ENCODE results near the gene FBLIM1. TPM values are rescaled to one million over a fixed set of nuclear protein-coding genes. Genes with fewer than 3 reads are reported as not detected.

FBLIM1 gene
- total RNA-seq, 1 experiment from 2014 or later = 64.7 TPM

DNA sequence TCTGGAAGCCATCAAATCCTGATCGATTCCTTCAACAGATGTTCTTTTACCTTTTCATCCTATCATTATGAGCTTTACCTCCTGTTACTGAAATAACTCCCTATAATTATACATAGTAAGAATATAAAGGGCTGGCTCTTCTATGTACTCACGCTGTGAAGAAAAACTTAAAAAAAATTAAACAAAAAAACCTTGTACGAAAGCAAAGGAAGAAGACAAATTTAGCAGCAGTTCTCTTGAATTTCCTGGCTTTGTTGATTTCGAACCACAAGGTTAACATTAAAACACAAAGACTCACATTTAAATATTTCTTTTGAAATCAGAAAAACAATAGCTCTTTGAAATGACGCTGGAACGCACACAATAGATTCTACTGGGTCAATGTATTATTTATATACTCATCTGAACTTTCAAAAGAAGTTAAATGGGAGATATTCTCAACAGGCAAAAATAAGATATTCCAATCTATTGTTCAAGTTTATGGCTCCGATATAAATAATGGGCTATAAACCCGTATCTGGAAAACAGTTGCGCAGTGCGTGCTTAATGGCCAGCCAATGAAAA, 75.3 kb downstream of the FBLIM1 start:
- H4K8ac ChIP-seq (replicated peaks; ENCODE audit: insufficient read length, low read depth, low read length) = peak overlapping the region; percentile 99
- no peaks in the 10 kb centered on the region for H3K27me3 ChIP-seq (ENCODE audit: insufficient read depth, low read length)
- H3K4me1 ChIP-seq (ENCODE audit: insufficient read depth, low read length) = peaks cover 3% of the 10 kb centered on the region; the same call in 1 of the 2 replicates
- no peak overlapping the region for H2BK120ac ChIP-seq (ENCODE audit: low read depth, low read length, poor library complexity, severe bottlenecking)
- TF ChIP-seq, protein P1, sequence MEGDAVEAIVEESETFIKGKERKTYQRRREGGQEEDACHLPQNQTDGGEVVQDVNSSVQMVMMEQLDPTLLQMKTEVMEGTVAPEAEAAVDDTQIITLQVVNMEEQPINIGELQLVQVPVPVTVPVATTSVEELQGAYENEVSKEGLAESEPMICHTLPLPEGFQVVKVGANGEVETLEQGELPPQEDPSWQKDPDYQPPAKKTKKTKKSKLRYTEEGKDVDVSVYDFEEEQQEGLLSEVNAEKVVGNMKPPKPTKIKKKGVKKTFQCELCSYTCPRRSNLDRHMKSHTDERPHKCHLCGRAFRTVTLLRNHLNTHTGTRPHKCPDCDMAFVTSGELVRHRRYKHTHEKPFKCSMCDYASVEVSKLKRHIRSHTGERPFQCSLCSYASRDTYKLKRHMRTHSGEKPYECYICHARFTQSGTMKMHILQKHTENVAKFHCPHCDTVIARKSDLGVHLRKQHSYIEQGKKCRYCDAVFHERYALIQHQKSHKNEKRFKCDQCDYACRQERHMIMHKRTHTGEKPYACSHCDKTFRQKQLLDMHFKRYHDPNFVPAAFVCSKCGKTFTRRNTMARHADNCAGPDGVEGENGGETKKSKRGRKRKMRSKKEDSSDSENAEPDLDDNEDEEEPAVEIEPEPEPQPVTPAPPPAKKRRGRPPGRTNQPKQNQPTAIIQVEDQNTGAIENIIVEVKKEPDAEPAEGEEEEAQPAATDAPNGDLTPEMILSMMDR (conservative IDR thresholded peaks at IDR 0.05) = no peak
- H3K4me2 ChIP-seq (ENCODE audit: insufficient read depth, insufficient read length, low read length) = peak overlapping the region; percentile 70
- no peak overlapping the region for H2AFZ ChIP-seq (ENCODE audit: low read length)
- H3K18ac ChIP-seq (ENCODE audit: insufficient read length, low read depth, low read length) = no peak overlapping the region
- no peak overlapping the region for H2BK12ac ChIP-seq (ENCODE audit: insufficient read length, low read depth, low read length)
- H3K79me2 ChIP-seq (ENCODE audit: insufficient read depth, low read length) = no peaks in the 10 kb centered on the region
- no peak overlapping the region for H4K5ac ChIP-seq (ENCODE audit: insufficient read length, low read depth, low read length)
- peak overlapping the region; percentile 100 for H3K9ac ChIP-seq (ENCODE audit: extremely low read depth, insufficient read length, low read length)
- peak overlapping the region; percentile 99 to 100 (median 100) for H3K27ac Mint-ChIP-seq
- WGBS (ENCODE audit: extremely low coverage, insufficient read length, low lambda C conversion rate) = no CpG with 5 or more reads among the region's 10 CpGs
- H2AK5ac ChIP-seq (ENCODE audit: insufficient read length, low read length) = no peak overlapping the region
- no peak overlapping the region for H2BK15ac ChIP-seq (ENCODE audit: low read depth, low read length)
- no peaks in the 10 kb centered on the region for H3K9me3 ChIP-seq (ENCODE audit: control insufficient read depth, low read depth, low read length)
- no peak overlapping the region for H2BK20ac ChIP-seq (ENCODE audit: low read depth, low read length, poor library complexity, severe bottlenecking)
- peaks cover 7 to 11% (median 7%) of the 10 kb centered on the region in 3 experiments; a peak in 6 of 7 replicates for H3K36me3 Mint-ChIP-seq (ENCODE audit: insufficient read depth in 1 of 3, low read depth in 3 of 3)
- H3K4me3 Mint-ChIP-seq = peak overlapping the region; percentile 78 to 92
- no peak overlapping the region for H3K23ac ChIP-seq (ENCODE audit: insufficient read length, low read depth, low read length)
- no peaks in the 10 kb centered on the region for H4K20me1 ChIP-seq (ENCODE audit: control insufficient read depth, insufficient read depth, insufficient read length)
- H3K79me1 ChIP-seq (ENCODE audit: insufficient read depth, low read depth, low read length, poor library complexity, severe bottlenecking) = no peaks in the 10 kb centered on the region
- peaks cover 40 to 45% of the 10 kb centered on the region in 2 experiments for H3K4me1 Mint-ChIP-seq
- H3K4ac ChIP-seq (ENCODE audit: low read depth, low read length) = no peak overlapping the region
- H3T11ph ChIP-seq (ENCODE audit: low read length) = no peak overlapping the region
- peak overlapping the region; percentile 99 for H3K27ac ChIP-seq (ENCODE audit: insufficient read length, low read depth, low read length)
- no peaks in the 10 kb centered on the region; a peak in 1 of 5 replicates for H3K9me3 Mint-ChIP-seq
- H3K27me3 Mint-ChIP-seq (ENCODE audit: low read depth) = no peaks in the 10 kb centered on the region
- DNase-seq = no peak
- H2BK5ac ChIP-seq (ENCODE audit: insufficient read length, low read length) = peak overlapping the region; percentile 98
- H4K91ac ChIP-seq (ENCODE audit: insufficient read length, low read depth, low read length) = no peak overlapping the region
- peaks cover 14% of the 10 kb centered on the region for H3K23me2 ChIP-seq (ENCODE audit: insufficient read length, low read depth, low read length, poor library complexity, severe bottlenecking)
- no peak overlapping the region for H3K56ac ChIP-seq (ENCODE audit: insufficient read length, low read depth, low read length)
- H3K14ac ChIP-seq (ENCODE audit: insufficient read depth, low read length) = no peak overlapping the region
